Vagina (tissue), 2 donors: ENCODE data around the gene ARID2.

Source experiments
- POLR2A ChIP-seq, 2 donors: fragments of 450-650 bp; IDR thresholded peaks; one replicate each; pipeline ENCODE4 v1.6.1; 2017; ENCODE audit warnings: antibody characterized with exemption in 2 of 2, mild to moderate bottlenecking in 2 of 2, moderate library complexity in 2 of 2
- POLR2AphosphoS5 ChIP-seq, 2 donors: sonication (generic); formaldehyde crosslinking; IDR thresholded peaks; one replicate each; pipeline ENCODE4 v1.9.0; 2017; ENCODE audit warnings: antibody characterized with exemption in 2 of 2, mild to moderate bottlenecking in 2 of 2, low read depth in 1 of 2; ENCODE audit not compliant: insufficient read depth in 1 of 2
- TF ChIP-seq, protein P1 (sequence below), 3 experiments: fragments of 450-650 bp in 2 of 3; fragments of 200-600 bp in 1 of 3; sonication (generic) in 1 of 3; IDR thresholded peaks; one replicate each; pipeline ENCODE4 v1.5.1; 2017 to 2019; ENCODE audit warnings: antibody characterized with exemption in 3 of 3, mild to moderate bottlenecking in 2 of 3, moderate library complexity in 2 of 3

DNA sequence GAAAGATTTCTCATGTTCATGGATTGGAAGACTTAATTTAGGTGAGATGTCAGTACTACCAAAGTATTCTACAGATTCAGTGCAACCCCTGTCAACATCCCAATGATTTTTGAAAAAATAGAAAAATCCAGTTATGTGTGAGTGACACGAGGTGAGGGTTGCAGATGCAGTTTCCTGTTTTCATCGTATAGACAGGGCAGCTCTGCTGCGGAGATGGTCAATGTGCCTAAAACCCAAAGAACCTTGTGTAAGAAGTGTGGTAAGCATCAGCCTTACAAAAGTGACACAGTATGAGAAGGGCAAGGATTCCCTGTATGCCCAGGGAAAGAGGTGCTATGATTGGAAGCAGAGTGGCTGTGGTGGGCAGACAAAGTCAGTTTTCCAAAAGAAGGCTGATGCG, 166.5 kb downstream of the ARID2 start:
- TF ChIP-seq POLR2A (IDR thresholded peaks at IDR 0.05) (no peak), POLR2AphosphoS5 (IDR thresholded peaks at IDR 0.05; ENCODE audit: insufficient read depth in 1 of 2, low read depth in 1 of 2) (no peak)
- TF ChIP-seq, protein P1, sequence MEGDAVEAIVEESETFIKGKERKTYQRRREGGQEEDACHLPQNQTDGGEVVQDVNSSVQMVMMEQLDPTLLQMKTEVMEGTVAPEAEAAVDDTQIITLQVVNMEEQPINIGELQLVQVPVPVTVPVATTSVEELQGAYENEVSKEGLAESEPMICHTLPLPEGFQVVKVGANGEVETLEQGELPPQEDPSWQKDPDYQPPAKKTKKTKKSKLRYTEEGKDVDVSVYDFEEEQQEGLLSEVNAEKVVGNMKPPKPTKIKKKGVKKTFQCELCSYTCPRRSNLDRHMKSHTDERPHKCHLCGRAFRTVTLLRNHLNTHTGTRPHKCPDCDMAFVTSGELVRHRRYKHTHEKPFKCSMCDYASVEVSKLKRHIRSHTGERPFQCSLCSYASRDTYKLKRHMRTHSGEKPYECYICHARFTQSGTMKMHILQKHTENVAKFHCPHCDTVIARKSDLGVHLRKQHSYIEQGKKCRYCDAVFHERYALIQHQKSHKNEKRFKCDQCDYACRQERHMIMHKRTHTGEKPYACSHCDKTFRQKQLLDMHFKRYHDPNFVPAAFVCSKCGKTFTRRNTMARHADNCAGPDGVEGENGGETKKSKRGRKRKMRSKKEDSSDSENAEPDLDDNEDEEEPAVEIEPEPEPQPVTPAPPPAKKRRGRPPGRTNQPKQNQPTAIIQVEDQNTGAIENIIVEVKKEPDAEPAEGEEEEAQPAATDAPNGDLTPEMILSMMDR (IDR thresholded peaks at IDR 0.05), result no peak
